Left hindlimb (tissue), 1 donor: ENCODE results near the gene CEBPA.
A peak's percentile ranks its signal among the peaks of the same experiment; 100 is the strongest.

ENCODE experiments used
- DNase-seq: peaks from one replicate; pipeline ENCODE4 v3.0.0-alpha.2; 2018

Gene CEBPA

GRCh38 chr19:33300009-33300893, 2.1 kb downstream of the CEBPA start:
- no peak for DNase-seq

GRCh38 chr19:33299051-33299688, 3.2 kb downstream of the CEBPA start:
- DNase-seq, result no peak

GRCh38 chr19:33298146-33298911, 4.0 kb downstream of the CEBPA start:
- no peak for DNase-seq

DNA sequence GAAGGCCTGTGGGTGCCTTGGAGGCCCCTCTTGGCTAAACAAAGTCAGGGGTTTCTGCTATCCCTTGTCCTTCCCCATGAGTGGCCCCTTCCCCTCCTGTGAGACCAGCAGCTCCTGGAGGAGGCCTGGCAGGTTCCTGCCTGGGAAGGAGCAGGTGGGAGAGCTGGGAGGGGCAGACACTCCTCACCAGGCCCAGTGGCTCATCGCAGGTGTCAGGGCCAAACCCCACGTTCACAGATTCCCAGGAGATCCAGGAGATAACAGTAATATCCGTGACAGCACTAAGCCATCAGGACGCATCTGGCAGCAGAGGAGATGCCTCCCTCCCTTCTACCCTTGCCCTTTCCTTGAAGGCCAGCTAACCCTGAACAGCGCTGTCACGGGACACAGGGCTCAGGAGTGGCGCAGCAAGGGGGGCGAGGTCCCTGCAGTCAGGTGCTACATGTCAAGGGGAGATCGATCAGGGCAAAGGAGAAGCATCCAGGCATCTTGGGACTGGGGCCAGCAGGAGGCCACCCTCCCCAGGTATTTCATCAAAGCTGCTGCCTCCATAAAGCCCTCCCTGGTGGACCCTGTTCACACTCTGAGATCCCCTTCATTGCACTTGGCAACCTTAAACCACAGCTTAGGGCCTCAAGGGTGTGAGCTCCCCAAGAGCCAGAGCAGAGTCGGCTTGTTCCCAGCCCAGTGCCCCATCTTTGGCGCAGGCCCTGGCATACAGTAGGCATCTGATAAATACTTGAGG, 4.8 kb downstream of the CEBPA start:
- no peak for DNase-seq

GRCh38 chr19:33296488-33296971, 5.8 kb downstream of the CEBPA start:
- peak; percentile 77 for DNase-seq

DNA sequence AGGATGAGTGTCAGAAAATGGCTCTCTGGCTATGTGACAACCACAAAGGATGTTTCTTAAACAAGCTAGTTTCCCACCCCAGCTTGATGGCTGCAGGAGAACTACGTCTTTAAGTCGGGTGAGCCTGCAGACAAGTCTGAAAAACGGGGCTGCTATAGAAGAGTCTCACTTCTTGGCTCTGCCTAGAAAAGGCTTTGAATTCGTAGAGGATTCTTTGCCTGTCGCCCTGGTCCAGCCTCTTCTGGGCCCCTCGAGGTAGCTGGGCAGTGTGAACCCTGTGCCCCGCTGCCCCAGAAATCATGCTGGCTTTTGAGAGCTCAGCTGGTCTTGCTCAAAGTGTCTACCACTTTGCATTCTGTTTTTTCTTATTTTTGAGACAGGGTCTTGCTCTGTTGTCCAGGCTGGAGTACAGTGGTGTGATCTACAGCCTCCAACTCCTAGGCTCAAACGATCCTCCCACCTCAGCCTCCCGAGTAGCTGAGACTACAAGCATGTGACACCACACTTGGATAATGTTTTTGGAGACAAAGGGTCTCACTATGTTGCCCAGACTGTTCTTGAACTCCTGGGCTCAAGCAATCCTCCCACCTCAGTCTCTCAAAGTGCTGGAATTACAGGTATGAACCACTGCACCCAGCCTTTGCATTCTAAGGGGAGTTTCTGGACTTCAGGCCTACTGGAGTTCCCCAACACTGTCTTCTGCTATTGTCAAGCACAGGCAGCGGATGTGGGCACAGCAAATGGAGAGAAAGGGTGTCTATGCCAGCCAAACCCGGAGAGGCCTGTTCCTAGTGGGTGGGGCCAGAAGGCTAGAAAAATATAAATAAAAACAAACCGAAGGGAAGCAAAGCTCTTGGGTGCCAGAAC, 6.5 kb downstream of the CEBPA start:
- peak; percentile 17 for DNase-seq

DNA sequence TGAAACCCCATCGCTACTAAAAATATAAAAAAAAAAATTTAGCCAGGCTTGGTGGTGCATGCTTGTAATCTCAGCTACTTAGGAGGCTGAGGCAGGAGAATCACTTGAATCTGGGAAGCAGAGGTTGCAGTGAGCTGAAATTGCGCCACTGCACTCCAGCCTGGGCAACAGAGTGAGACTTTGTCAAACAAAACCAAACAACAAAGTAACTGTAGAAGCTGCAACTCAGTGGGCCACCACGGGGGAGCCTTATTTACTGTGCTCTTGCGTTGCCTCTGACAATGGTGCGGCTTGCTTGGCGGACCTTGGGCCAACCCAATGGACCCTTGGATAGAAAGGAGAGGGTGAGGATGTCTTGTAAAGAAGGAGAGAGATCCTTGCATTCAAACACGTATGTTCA, 7.3 kb downstream of the CEBPA start:
- DNase-seq, result peak; percentile 12

DNA sequence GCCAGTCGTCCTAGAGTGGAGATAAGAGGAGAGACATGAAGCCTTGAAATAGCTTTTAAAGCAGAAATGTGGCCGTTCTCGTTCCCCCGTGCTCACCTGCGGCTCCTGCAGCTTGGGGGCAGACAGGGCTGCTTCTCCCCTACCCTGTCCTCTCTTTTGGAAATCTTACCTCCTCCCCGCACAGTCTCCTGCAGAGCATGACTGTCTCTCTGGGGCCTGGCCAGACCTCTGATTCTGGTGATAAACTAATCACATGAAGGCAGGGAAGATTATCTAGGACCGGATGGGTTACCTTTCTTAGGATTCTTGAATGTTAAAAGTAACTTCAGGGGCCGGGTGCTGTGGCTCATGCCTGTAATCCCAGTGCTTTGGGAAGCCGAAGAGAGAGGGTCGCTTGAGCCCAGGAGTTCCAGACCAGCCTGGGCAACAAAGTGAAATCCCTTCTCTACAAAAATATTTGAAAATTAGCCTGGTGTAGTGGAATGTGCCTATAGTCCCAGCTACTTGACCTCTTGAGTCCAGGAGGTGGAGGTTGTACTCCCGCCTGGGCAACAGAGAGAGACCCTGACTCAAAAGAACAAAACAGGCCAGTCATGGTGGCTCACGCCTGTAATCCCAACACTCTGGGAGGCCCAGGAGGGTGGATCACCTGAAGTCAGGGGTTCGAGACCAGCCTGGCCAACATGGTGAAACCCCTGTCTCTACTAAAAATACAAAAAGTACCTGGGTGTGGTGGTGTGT, 8.1 kb downstream of the CEBPA start:
- DNase-seq, result no peak

- no peak for DNase-seq
Observed at GRCh38 chr19:33293255-33294057, 8.9 kb downstream of the CEBPA start.

DNA sequence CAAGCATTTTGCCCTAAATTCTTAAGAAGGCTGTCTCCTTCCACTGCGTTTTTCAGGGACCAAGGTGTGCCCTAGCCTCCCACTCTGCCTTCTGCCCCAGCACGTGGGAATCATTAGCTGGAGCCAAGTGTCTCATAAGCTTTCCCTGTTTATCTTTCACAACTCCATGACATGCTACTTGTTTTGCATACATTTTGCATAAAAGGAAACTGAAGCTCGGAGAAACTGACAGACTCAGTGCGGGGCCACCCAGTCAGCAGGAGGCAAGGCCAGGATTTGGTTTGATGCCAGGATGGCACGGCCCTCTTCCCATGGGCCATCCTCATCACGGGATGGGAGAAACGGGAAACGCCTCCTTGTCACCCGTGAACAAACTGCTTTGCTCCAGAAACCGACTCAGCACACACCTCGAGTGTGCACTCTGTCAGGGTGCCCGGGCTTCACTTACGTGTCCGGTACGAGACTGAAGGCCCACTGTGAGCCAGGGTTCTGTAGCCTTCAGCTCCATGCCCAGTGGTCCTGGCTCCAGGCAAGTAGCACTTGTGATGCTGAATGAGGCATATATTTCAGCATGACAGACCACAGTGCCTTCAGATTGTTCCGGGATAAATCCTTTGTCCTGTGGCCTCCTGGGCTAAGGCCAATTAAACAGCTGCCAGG, 9.6 kb downstream of the CEBPA start:
- no peak for DNase-seq

- no peak for DNase-seq
Observed at GRCh38 chr19:33291623-33292534, 10.5 kb downstream of the CEBPA start.

- no peak for DNase-seq
Observed at GRCh38 chr19:33290956-33291622, 11.2 kb downstream of the CEBPA start.

DNA sequence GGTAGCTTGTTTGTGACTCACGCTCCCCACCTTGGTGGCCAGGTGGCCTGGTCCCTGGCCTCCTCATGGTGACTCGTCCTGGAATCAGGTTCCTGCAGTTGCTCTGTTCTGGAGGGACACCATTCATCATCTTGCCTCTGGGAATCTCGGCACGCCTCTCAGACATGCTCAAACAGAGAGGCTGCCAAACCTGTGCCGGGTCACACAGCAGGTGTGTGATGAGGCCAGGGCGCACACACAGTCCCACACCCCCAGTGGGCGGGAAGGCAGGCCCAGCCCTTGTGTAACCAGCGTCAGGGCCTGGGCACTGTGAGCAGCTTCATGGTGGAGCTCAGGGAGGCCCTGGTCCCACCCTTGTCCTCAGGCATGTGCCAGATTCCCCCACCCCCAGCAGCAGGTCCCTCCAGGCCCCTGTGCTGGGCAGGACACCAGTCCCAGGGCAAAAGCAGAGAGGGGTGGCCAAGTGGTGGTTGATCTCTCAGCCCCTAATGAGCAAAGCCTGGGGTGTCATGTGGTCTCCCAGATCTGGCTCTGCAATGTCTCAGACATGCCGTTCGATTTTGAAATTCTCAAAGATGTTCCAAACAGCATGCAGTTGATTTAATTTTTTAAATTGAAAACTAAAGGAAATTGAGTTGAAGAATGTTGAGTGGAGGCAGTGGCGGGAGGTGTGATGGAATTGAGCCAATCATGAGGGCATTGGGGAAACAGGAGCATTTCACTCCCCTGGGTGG, 12.1 kb downstream of the CEBPA start:
- no peak for DNase-seq

- DNase-seq, result no peak
Observed at GRCh38 chr19:33289261-33289660, 13.1 kb downstream of the CEBPA start.

DNA sequence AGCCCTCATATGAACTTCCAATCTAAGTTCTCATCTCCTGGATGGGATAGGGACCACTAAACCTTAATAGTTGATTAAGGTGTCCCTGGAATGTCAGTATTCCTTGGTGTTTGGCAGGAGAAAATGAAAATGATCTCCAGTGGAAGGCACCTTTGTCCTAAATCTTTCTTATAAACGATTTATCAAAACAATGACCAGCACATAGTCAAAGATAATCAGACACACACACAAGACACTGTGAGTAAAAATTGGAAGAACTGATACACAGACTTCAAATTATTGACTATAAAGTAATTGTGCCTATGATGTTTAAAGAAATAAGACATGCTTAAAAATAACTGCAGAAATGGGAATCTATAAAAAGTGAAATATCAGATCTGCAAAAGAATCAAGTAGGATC, 13.7 kb downstream of the CEBPA start:
- no peak for DNase-seq

GRCh38 chr19:33287927-33288326, 14.4 kb downstream of the CEBPA start:
- DNase-seq, result no peak

DNA sequence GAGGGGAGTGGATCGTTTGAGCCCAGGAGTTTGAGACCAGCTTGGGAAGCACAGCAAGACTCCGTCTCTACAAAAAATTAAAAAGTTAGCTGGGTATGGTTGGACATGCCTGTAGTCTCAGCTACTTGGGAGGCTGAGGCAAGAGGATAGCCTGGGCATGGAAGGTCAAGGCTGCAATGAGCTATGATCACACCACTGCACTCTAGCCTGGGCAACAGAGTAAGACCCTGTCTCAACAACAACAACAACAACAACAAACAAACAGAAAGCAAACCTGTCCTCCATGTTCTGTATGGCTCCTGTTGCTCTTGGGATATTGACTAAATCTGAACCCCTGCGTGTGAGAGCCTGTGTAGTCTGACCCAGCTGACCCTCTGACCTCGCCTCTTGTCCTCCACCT, 14.9 kb downstream of the CEBPA start:
- no peak for DNase-seq
